ENCODE results near the gene ZKSCAN4.

GRCh38 chr6:28243946-28244345 is 8.1 kb downstream of the ZKSCAN4 start:
- no peak for TF ChIP-seq SIN3A (IDR thresholded peaks at IDR 0.05; ENCODE audit: borderline replicate concordance, low read depth, low read length)
- TF ChIP-seq CTCF (IDR thresholded peaks at IDR 0.05), result no peak
- no peak for TF ChIP-seq EP300 (IDR thresholded peaks at IDR 0.05; ENCODE audit: borderline replicate concordance in 1 of 2, low read depth in 1 of 2, low read length in 1 of 2)
- TF ChIP-seq, protein P1, sequence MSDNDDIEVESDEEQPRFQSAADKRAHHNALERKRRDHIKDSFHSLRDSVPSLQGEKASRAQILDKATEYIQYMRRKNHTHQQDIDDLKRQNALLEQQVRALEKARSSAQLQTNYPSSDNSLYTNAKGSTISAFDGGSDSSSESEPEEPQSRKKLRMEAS (IDR thresholded peaks at IDR 0.05; ENCODE audit: low read depth), result no peak
- TF ChIP-seq, protein P2, sequence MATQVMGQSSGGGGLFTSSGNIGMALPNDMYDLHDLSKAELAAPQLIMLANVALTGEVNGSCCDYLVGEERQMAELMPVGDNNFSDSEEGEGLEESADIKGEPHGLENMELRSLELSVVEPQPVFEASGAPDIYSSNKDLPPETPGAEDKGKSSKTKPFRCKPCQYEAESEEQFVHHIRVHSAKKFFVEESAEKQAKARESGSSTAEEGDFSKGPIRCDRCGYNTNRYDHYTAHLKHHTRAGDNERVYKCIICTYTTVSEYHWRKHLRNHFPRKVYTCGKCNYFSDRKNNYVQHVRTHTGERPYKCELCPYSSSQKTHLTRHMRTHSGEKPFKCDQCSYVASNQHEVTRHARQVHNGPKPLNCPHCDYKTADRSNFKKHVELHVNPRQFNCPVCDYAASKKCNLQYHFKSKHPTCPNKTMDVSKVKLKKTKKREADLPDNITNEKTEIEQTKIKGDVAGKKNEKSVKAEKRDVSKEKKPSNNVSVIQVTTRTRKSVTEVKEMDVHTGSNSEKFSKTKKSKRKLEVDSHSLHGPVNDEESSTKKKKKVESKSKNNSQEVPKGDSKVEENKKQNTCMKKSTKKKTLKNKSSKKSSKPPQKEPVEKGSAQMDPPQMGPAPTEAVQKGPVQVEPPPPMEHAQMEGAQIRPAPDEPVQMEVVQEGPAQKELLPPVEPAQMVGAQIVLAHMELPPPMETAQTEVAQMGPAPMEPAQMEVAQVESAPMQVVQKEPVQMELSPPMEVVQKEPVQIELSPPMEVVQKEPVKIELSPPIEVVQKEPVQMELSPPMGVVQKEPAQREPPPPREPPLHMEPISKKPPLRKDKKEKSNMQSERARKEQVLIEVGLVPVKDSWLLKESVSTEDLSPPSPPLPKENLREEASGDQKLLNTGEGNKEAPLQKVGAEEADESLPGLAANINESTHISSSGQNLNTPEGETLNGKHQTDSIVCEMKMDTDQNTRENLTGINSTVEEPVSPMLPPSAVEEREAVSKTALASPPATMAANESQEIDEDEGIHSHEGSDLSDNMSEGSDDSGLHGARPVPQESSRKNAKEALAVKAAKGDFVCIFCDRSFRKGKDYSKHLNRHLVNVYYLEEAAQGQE (IDR thresholded peaks at IDR 0.05; ENCODE audit: low read depth, low read length), result no peak
- TF ChIP-seq JUND (IDR thresholded peaks at IDR 0.05), result no peak
- no peak for TF ChIP-seq PBX3 (IDR thresholded peaks at IDR 0.05)
- TF ChIP-seq EZH2phosphoT487 (IDR thresholded peaks at IDR 0.05; ENCODE audit: borderline replicate concordance, low read depth), result no peak
- no peak for TF ChIP-seq RFX5 (IDR thresholded peaks at IDR 0.05; ENCODE audit: low read length)
- TF ChIP-seq FOXM1 (IDR thresholded peaks at IDR 0.05; ENCODE audit: low read depth), result no peak
- TF ChIP-seq, protein P3, sequence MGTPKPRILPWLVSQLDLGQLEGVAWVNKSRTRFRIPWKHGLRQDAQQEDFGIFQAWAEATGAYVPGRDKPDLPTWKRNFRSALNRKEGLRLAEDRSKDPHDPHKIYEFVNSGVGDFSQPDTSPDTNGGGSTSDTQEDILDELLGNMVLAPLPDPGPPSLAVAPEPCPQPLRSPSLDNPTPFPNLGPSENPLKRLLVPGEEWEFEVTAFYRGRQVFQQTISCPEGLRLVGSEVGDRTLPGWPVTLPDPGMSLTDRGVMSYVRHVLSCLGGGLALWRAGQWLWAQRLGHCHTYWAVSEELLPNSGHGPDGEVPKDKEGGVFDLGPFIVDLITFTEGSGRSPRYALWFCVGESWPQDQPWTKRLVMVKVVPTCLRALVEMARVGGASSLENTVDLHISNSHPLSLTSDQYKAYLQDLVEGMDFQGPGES (IDR thresholded peaks at IDR 0.05; ENCODE audit: low read depth, low read length), result no peak
- no peak for TF ChIP-seq GABPA (IDR thresholded peaks at IDR 0.05; ENCODE audit: low read depth)
- TF ChIP-seq FOSL2 (IDR thresholded peaks at IDR 0.05; ENCODE audit: borderline replicate concordance, low read depth), result no peak
- TF ChIP-seq RCOR1 (IDR thresholded peaks at IDR 0.05; ENCODE audit: low read length), result no peak

All from SK-N-SH (cell line).